WTC11 (cell line): Measurements from ENCODE around the gene ITSN1.

ENCODE experiments used
- ATF6 ChIP-seq: sonication (generic); formaldehyde crosslinking; IDR thresholded peaks from 2 replicates; pipeline ENCODE4 v1.8.1; 2023; ENCODE audit warnings: mild to moderate bottlenecking, missing genetic modification reagents
- CTCF ChIP-seq: fragments of 200-600 bp; IDR thresholded peaks from 2 replicates; pipeline ENCODE4 v1.8.0; 2022; ENCODE audit warnings: antibody characterized with exemption
- NR2C2 ChIP-seq: sonication (generic); formaldehyde crosslinking; IDR thresholded peaks from 2 replicates; pipeline ENCODE4 v1.8.0; 2022; ENCODE audit warnings: mild to moderate bottlenecking, missing genetic modification reagents

- TF ChIP-seq CTCF (no peak), NR2C2 (CRISPR knock-in tag) (no peak), ATF6 (CRISPR knock-in tag) (no peak)
Observed at GRCh38 chr21:33924766-33925100, 282.4 kb downstream of the ITSN1 start.
